Brain microvascular endothelial cell (primary cell): ENCODE results near the gene KRT7.
A peak's percentile ranks its signal among the peaks of the same experiment; 100 is the strongest.

Source experiments
- DNase-seq: peaks from one replicate; pipeline ENCODE4 v3.0.0-alpha.2; 2020
- H3K27ac ChIP-seq: fragments of 250-450 bp; sonication (Bioruptor Pico); 2 replicates; pipeline ENCODE4 v1.5.1; 2020; ENCODE audit warnings: mild to moderate bottlenecking, moderate library complexity
- H3K27me3 ChIP-seq: fragments of 250-450 bp; sonication (Bioruptor Pico); replicated peaks from 2 replicates; pipeline ENCODE4 v1.5.1; 2020; ENCODE audit warnings: mild to moderate bottlenecking
- H3K36me3 ChIP-seq: fragments of 250-450 bp; sonication (Bioruptor Pico); replicated peaks from 2 replicates; pipeline ENCODE4 v1.5.1; 2020; ENCODE audit warnings: mild to moderate bottlenecking
- H3K4me3 ChIP-seq: 2 replicates; pipeline ENCODE4 v1.5.1; 2011; ENCODE audit warnings: low read depth, mild to moderate bottlenecking, control low read depth, low read length, moderate library complexity
- CTCF ChIP-seq: IDR thresholded peaks from 2 replicates; pipeline ENCODE4 v1.5.1; 2011; ENCODE audit warnings: low read depth, mild to moderate bottlenecking, moderate library complexity, low read length, control low read depth, inconsistent platforms; ENCODE audit errors: missing control alignments
- in situ Hi-C: cut with HindIII; loops from 2 replicates; pipeline ENCODE4 v1.10.0; 2017; ENCODE audit warnings: low sequenced_read_pairs, low pct_ligation_motif_present

Gene KRT7

GRCh38 chr12:52232674-52233461 lies at the start of gene KRT7:
TSS of gene KRT7 (plus strand) at chr12:52233243. CDS start at chr12:52233297, 54 bp downstream.
- H3K4me3 ChIP-seq, result peak within 1 kb of the TSS; percentile 48
- no peaks in the 10 kb centered on the region for H3K27me3 ChIP-seq
- H3K36me3 ChIP-seq, result peaks cover 6% of the 10 kb centered on the region
- peak within 1 kb of the TSS; percentile 96 for H3K27ac ChIP-seq
- in situ Hi-C loops, result no loop called here
- no peak for DNase-seq
- peak; percentile 39 for TF ChIP-seq CTCF

- no peak overlapping the region for H3K4me3 ChIP-seq
- in situ Hi-C loops, result no loop called here
- H3K27ac ChIP-seq, result no peak overlapping the region
- no peaks in the 10 kb centered on the region for H3K27me3 ChIP-seq
- no peaks in the 10 kb centered on the region for H3K36me3 ChIP-seq
- no peak for TF ChIP-seq CTCF
- no peak for DNase-seq
Measured at GRCh38 chr12:52183544-52183910, 49.5 kb upstream of the KRT7 start.

DNA sequence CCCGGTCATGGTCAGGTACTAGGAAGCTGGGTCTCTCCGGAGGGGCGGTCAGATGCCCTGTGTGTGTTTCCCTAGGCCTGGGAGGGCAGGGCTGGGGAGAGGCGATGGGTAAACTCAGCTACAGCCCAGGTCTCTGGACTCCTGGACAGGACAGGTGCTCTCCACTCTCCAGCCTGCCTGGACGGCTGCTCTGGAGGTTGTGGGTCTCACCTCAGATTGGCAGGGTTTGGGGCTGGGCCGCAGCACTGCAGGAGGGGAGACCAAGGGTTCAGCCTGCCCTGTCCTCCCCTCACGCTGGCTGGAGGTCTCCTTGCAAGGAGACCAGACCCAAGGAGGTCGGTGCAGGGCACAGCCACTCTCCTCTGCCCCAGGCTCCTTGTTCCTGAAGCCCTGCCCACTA lies 49.1 kb upstream of the KRT7 start:
- Histone ChIP-seq H3K36me3 (no peaks in the 10 kb centered on the region), H3K4me3 (no peak overlapping the region), H3K27ac (no peak overlapping the region), H3K27me3 (no peaks in the 10 kb centered on the region)
- no peak for DNase-seq
- no peak for TF ChIP-seq CTCF
- in situ Hi-C loops, result no loop called here

- Histone ChIP-seq H3K27ac (no peak overlapping the region), H3K4me3 (no peak overlapping the region)
Measured at GRCh38 chr12:52184813-52185212, 48.2 kb upstream of the KRT7 start.

GRCh38 chr12:52185400-52185967 lies 47.6 kb upstream of the KRT7 start:
- peak overlapping the region; percentile 42 for H3K27ac ChIP-seq

More at GRCh38 chr12:52184813-52185212, 48.2 kb upstream of the KRT7 start:
- in situ Hi-C loops, result no loop called here
- Histone ChIP-seq H3K27me3 (no peaks in the 10 kb centered on the region), H3K36me3 (no peaks in the 10 kb centered on the region)
- DNase-seq, result no peak
- no peak for TF ChIP-seq CTCF

More at GRCh38 chr12:52185400-52185967, 47.6 kb upstream of the KRT7 start:
- no peak for DNase-seq
- no peaks in the 10 kb centered on the region for H3K27me3 ChIP-seq
- H3K4me3 ChIP-seq, result no peak overlapping the region
- no peak for TF ChIP-seq CTCF
- no peaks in the 10 kb centered on the region for H3K36me3 ChIP-seq
- in situ Hi-C loops, result no loop called here
